ENCODE results near the gene KCNQ1. TPM values are rescaled to one million over a fixed set of nuclear protein-coding genes. Genes with fewer than 3 reads are reported as not detected.

KCNQ1 gene
- polyA plus RNA-seq, 4 donors: 18.4 to 54.4 (median 21.3) TPM

GRCh38 chr11:2736577-2737225, 291.9 kb downstream of the KCNQ1 start:
- FAIRE-seq: no peak
- WGBS, 3 donors: 22 to 72% (median 55%) methylated on average over 21 of the region's 21 CpGs
- no peaks in the 10 kb centered on the region for H3K27me3 ChIP-seq (ENCODE audit: control insufficient read depth in 3 of 3, insufficient read depth in 3 of 3, low read length in 3 of 3)

GRCh38 chr11:2737226-2737590, 292.4 kb downstream of the KCNQ1 start:
- Histone ChIP-seq H3K4me1 (ENCODE audit: control insufficient read depth in 3 of 3, insufficient read depth in 2 of 3, low read depth in 1 of 3, low read length in 2 of 3) (peaks cover 2 to 77% (median 7%) of the 10 kb centered on the region in 3 donors), H3K27me3 (ENCODE audit: control insufficient read depth in 3 of 3, insufficient read depth in 3 of 3, low read length in 3 of 3) (no peaks in the 10 kb centered on the region), H3K36me3 (ENCODE audit: control insufficient read depth in 3 of 3, insufficient read depth in 2 of 3, low read depth in 1 of 3, low read length in 3 of 3) (peaks cover 0 to 4% (median 0%) of the 10 kb centered on the region in 3 donors), H3K4me3 (ENCODE audit: low read depth in 1 of 3, low read length in 3 of 3) (no peak overlapping the region), H3K27ac (ENCODE audit: low read depth in 1 of 3, low read length in 2 of 3) (peak overlapping the region in 1 of 3 donors; percentile 44), H3K9me3 (ENCODE audit: control insufficient read depth in 2 of 2, insufficient read depth in 1 of 2, low read depth in 1 of 2, low read length in 1 of 2) (peaks cover 0 to 7% of the 10 kb centered on the region in 2 donors)
- WGBS, 3 donors: 23 to 71% (median 29%) methylated on average over 7 of the region's 7 CpGs
- DNase-seq (no peak), FAIRE-seq (no peak)

More at GRCh38 chr11:2736577-2737225, 291.9 kb downstream of the KCNQ1 start:
- Histone ChIP-seq H3K4me3 (ENCODE audit: low read depth in 1 of 3, low read length in 3 of 3) (no peak overlapping the region), H3K9me3 (ENCODE audit: control insufficient read depth in 2 of 2, insufficient read depth in 1 of 2, low read depth in 1 of 2, low read length in 1 of 2) (peaks cover 0 to 7% of the 10 kb centered on the region in 2 donors), H3K36me3 (ENCODE audit: control insufficient read depth in 3 of 3, insufficient read depth in 2 of 3, low read depth in 1 of 3, low read length in 3 of 3) (peaks cover 0 to 4% (median 0%) of the 10 kb centered on the region in 3 donors), H3K27ac (ENCODE audit: low read depth in 1 of 3, low read length in 2 of 3) (peak overlapping the region in 2 of 3 donors; percentile 18 to 44), H3K4me1 (ENCODE audit: control insufficient read depth in 3 of 3, insufficient read depth in 2 of 3, low read depth in 1 of 3, low read length in 2 of 3) (peaks cover 2 to 76% (median 7%) of the 10 kb centered on the region in 3 donors)
- DNase-seq: peak; percentile 64 to 74

GRCh38 chr11:2737866-2738265, 293.1 kb downstream of the KCNQ1 start:
- Histone ChIP-seq H3K9me3 (ENCODE audit: control insufficient read depth in 2 of 2, insufficient read depth in 1 of 2, low read depth in 1 of 2, low read length in 1 of 2) (peaks cover 0 to 7% of the 10 kb centered on the region in 2 donors), H3K4me1 (ENCODE audit: control insufficient read depth in 3 of 3, insufficient read depth in 2 of 3, low read depth in 1 of 3, low read length in 2 of 3) (peaks cover 2 to 78% (median 7%) of the 10 kb centered on the region in 3 donors), H3K27me3 (ENCODE audit: control insufficient read depth in 3 of 3, insufficient read depth in 3 of 3, low read length in 3 of 3) (no peaks in the 10 kb centered on the region), H3K36me3 (ENCODE audit: control insufficient read depth in 3 of 3, insufficient read depth in 2 of 3, low read depth in 1 of 3, low read length in 3 of 3) (peaks cover 0 to 4% (median 0%) of the 10 kb centered on the region in 3 donors), H3K27ac (ENCODE audit: low read depth in 1 of 3, low read length in 2 of 3) (peak overlapping the region in 1 of 3 donors; percentile 50), H3K4me3 (ENCODE audit: low read depth in 1 of 3, low read length in 3 of 3) (no peak overlapping the region)
- FAIRE-seq: no peak
- DNase-seq: peak; percentile 67 to 75
- WGBS, 3 donors: 42 to 60% (median 51%) methylated on average over 5 of the region's 5 CpGs

GRCh38 chr11:2738551-2739431, 294.0 kb downstream of the KCNQ1 start:
- 79 to 88% (median 83%) methylated on average over 13 to 14 of the region's 14 CpGs for WGBS, 3 donors
- Histone ChIP-seq H3K36me3 (ENCODE audit: control insufficient read depth in 3 of 3, insufficient read depth in 2 of 3, low read depth in 1 of 3, low read length in 3 of 3) (peaks cover 0 to 7% (median 0%) of the 10 kb centered on the region in 3 donors), H3K27ac (ENCODE audit: low read depth in 1 of 3, low read length in 2 of 3) (peak overlapping the region in 1 of 3 donors; percentile 38), H3K9me3 (ENCODE audit: control insufficient read depth in 2 of 2, insufficient read depth in 1 of 2, low read depth in 1 of 2, low read length in 1 of 2) (peaks cover 0 to 7% of the 10 kb centered on the region in 2 donors), H3K4me1 (ENCODE audit: control insufficient read depth in 3 of 3, insufficient read depth in 2 of 3, low read depth in 1 of 3, low read length in 2 of 3) (peaks cover 2 to 83% (median 7%) of the 10 kb centered on the region in 3 donors), H3K27me3 (ENCODE audit: control insufficient read depth in 3 of 3, insufficient read depth in 3 of 3, low read length in 3 of 3) (no peaks in the 10 kb centered on the region), H3K4me3 (ENCODE audit: low read depth in 1 of 3, low read length in 3 of 3) (no peak overlapping the region)
- DNase-seq (no peak), FAIRE-seq (no peak)

GRCh38 chr11:2739531-2740274, 294.9 kb downstream of the KCNQ1 start:
- Histone ChIP-seq H3K27ac (ENCODE audit: low read depth in 1 of 3, low read length in 2 of 3) (no peak overlapping the region), H3K4me1 (ENCODE audit: control insufficient read depth in 3 of 3, insufficient read depth in 2 of 3, low read depth in 1 of 3, low read length in 2 of 3) (peaks cover 2 to 83% (median 7%) of the 10 kb centered on the region in 3 donors), H3K36me3 (ENCODE audit: control insufficient read depth in 3 of 3, insufficient read depth in 2 of 3, low read depth in 1 of 3, low read length in 3 of 3) (peaks cover 0 to 8% (median 0%) of the 10 kb centered on the region in 3 donors), H3K27me3 (ENCODE audit: control insufficient read depth in 3 of 3, insufficient read depth in 3 of 3, low read length in 3 of 3) (no peaks in the 10 kb centered on the region), H3K9me3 (ENCODE audit: control insufficient read depth in 2 of 2, insufficient read depth in 1 of 2, low read depth in 1 of 2, low read length in 1 of 2) (peaks cover 0 to 7% of the 10 kb centered on the region in 2 donors), H3K4me3 (ENCODE audit: low read depth in 1 of 3, low read length in 3 of 3) (no peak overlapping the region)
- no peak for DNase-seq
- FAIRE-seq: no peak
- WGBS, 3 donors: 78 to 86% (median 83%) methylated on average over 18 of the region's 18 CpGs

- H3K27ac ChIP-seq (ENCODE audit: low read depth in 1 of 3, low read length in 2 of 3): peak overlapping the region in 1 of 3 donors; percentile 84
- FAIRE-seq (no peak), DNase-seq (no peak)
- H3K4me1 ChIP-seq (ENCODE audit: control insufficient read depth in 3 of 3, insufficient read depth in 2 of 3, low read depth in 1 of 3, low read length in 2 of 3): peaks cover 2 to 80% (median 7%) of the 10 kb centered on the region in 3 donors
- WGBS, 3 donors: 54 to 78% (median 63%) methylated on average over 17 of the region's 17 CpGs
- no peaks in the 10 kb centered on the region for H3K27me3 ChIP-seq (ENCODE audit: control insufficient read depth in 3 of 3, insufficient read depth in 3 of 3, low read length in 3 of 3)
- H3K4me3 ChIP-seq (ENCODE audit: low read depth in 1 of 3, low read length in 3 of 3): no peak overlapping the region
- H3K9me3 ChIP-seq (ENCODE audit: control insufficient read depth in 2 of 2, insufficient read depth in 1 of 2, low read depth in 1 of 2, low read length in 1 of 2): peaks cover 0 to 7% of the 10 kb centered on the region in 2 donors
- peaks cover 0 to 9% (median 0%) of the 10 kb centered on the region in 3 donors for H3K36me3 ChIP-seq (ENCODE audit: control insufficient read depth in 3 of 3, insufficient read depth in 2 of 3, low read depth in 1 of 3, low read length in 3 of 3)
Observed at GRCh38 chr11:2740275-2740940, 295.6 kb downstream of the KCNQ1 start.

GRCh38 chr11:2741006-2741376, 296.2 kb downstream of the KCNQ1 start:
- DNase-seq (no peak), FAIRE-seq (no peak)
- peak overlapping the region in 1 of 3 donors; percentile 84 for H3K27ac ChIP-seq (ENCODE audit: low read depth in 1 of 3, low read length in 2 of 3)
- peaks cover 2 to 74% (median 7%) of the 10 kb centered on the region in 3 donors for H3K4me1 ChIP-seq (ENCODE audit: control insufficient read depth in 3 of 3, insufficient read depth in 2 of 3, low read depth in 1 of 3, low read length in 2 of 3)
- H3K36me3 ChIP-seq (ENCODE audit: control insufficient read depth in 3 of 3, insufficient read depth in 2 of 3, low read depth in 1 of 3, low read length in 3 of 3): peaks cover 0 to 9% (median 0%) of the 10 kb centered on the region in 3 donors
- no peaks in the 10 kb centered on the region for H3K27me3 ChIP-seq (ENCODE audit: control insufficient read depth in 3 of 3, insufficient read depth in 3 of 3, low read length in 3 of 3)
- peaks cover 0 to 7% of the 10 kb centered on the region in 2 donors for H3K9me3 ChIP-seq (ENCODE audit: control insufficient read depth in 2 of 2, insufficient read depth in 1 of 2, low read depth in 1 of 2, low read length in 1 of 2)
- H3K4me3 ChIP-seq (ENCODE audit: low read depth in 1 of 3, low read length in 3 of 3): no peak overlapping the region
- WGBS, 3 donors: 87 to 88% (median 87%) methylated on average over 7 of the region's 7 CpGs

All from small intestine (tissue), 7 donors.